GM23248 (cell line): ENCODE data around the gene CTAGE15. TPM values are rescaled to one million over a fixed set of nuclear protein-coding genes. Genes with fewer than 3 reads are reported as not detected.
"Not testable (repeated sequence)": the region's sequence is repeated elsewhere in the genome, so short reads cannot be mapped to it uniquely, and the experiment has no call there.

Experiments used
- DNase-seq: peaks from one replicate; pipeline ENCODE4 v3.0.0-alpha.2; 2015
- H2AFZ ChIP-seq: fragments of 200-600 bp; sonication (generic); 2 replicates; pipeline ENCODE4 v1.6.1; 2016; ENCODE audit warnings: antibody characterized with exemption
- H3F3A ChIP-seq: fragments of 200-600 bp; sonication (generic); 2 replicates; pipeline ENCODE4 v1.6.1; 2016; ENCODE audit warnings: mild to moderate bottlenecking, antibody characterized with exemption, mixed run types; ENCODE audit not compliant: insufficient read depth
- H3K27ac ChIP-seq: fragments of 200-600 bp; sonication (generic); 2 replicates; pipeline ENCODE4 v1.5.1; 2016; ENCODE audit warnings: mild to moderate bottlenecking
- H3K27me3 ChIP-seq: fragments of 200-600 bp; sonication (generic); replicated peaks from 2 replicates; pipeline ENCODE4 v1.6.1; 2016; ENCODE audit warnings: mild to moderate bottlenecking; ENCODE audit not compliant: insufficient read depth
- H3K36me3 ChIP-seq: fragments of 200-600 bp; sonication (generic); 2 replicates; pipeline ENCODE4 v1.6.1; 2016; ENCODE audit warnings: low read depth, mild to moderate bottlenecking
- H3K4me1 ChIP-seq: fragments of 200-600 bp; sonication (generic); 2 replicates; pipeline ENCODE4 v1.6.1; 2016; ENCODE audit warnings: mild to moderate bottlenecking; ENCODE audit not compliant: insufficient read depth
- H3K4me2 ChIP-seq: fragments of 200-600 bp; sonication (generic); one replicate; pipeline ENCODE4 v1.6.1; 2016; ENCODE audit warnings: mild to moderate bottlenecking; ENCODE audit not compliant: unreplicated experiment
- H3K4me3 ChIP-seq: fragments of 200-600 bp; sonication (generic); 2 replicates; pipeline ENCODE4 v1.5.1; 2016; ENCODE audit warnings: mild to moderate bottlenecking
- H3K79me2 ChIP-seq: fragments of 200-600 bp; sonication (generic); 2 replicates; pipeline ENCODE4 v1.6.1; 2016; ENCODE audit warnings: mild to moderate bottlenecking; ENCODE audit not compliant: insufficient read depth
- H3K9ac ChIP-seq: fragments of 200-600 bp; sonication (generic); 2 replicates; pipeline ENCODE4 v1.6.1; 2016; ENCODE audit warnings: mild to moderate bottlenecking
- H3K9me2 ChIP-seq: fragments of 200-600 bp; sonication (generic); 2 replicates; pipeline ENCODE4 v1.6.1; 2016; ENCODE audit warnings: mixed run types, mild to moderate bottlenecking, moderate library complexity; ENCODE audit not compliant: insufficient read depth
- H3K9me3 ChIP-seq: fragments of 200-600 bp; sonication (generic); one replicate; pipeline ENCODE4 v1.6.1; 2017; ENCODE audit warnings: low read depth
- H4K20me1 ChIP-seq: fragments of 200-600 bp; sonication (generic); 2 replicates; pipeline ENCODE4 v1.6.0; 2016; ENCODE audit not compliant: insufficient read depth
- WGBS, 2 experiments: methylation state at CpG; one replicate each; pipeline ENCODE4 v1.1.6; 2015 to 2017; ENCODE audit warnings: low lambda C conversion rate in 2 of 2, low coverage in 1 of 2; ENCODE audit errors: missing lambda C conversion rate in 2 of 2; 5-methylcytosine and 5-hydroxymethylcytosine counted together
- in situ Hi-C: fragments of 300-500 bp; cut with MboI; formaldehyde crosslinking; loops from 2 replicates; pipeline ENCODE4 v1.15.0; 2020
- polyA plus RNA-seq: library from polyadenylated mRNA; unstranded; fragments of >200 nt; fragmentation: Nextera tagmentation; extraction: Ambion mirVana; gene quantifications from 2 replicates; pipeline ENCODE4 v1.2.1, GENCODE V29; 2016
- total RNA-seq: library from RNA; depleted of rRNA; stranded (reverse); fragments of >200 nt; shearing (Covaris generic); gene quantifications from 2 replicates; pipeline ENCODE4 v1.2.3, GENCODE V29; 2014

Gene CTAGE15
- total and polyA plus RNA-seq, 2 experiments from 2014 or later: not detected

- H3K79me2 ChIP-seq, H3K27ac ChIP-seq, DNase-seq, H3K27me3 ChIP-seq, H3K4me3 ChIP-seq, H3K9me2 ChIP-seq, H3F3A ChIP-seq, H3K9ac ChIP-seq, H3K4me1 ChIP-seq, H3K36me3 ChIP-seq, H3K9me3 ChIP-seq, in situ Hi-C loops, H2AFZ ChIP-seq, H3K4me2 ChIP-seq, H4K20me1 ChIP-seq: not testable (repeated sequence)
- no CpG with 5 or more reads among the region's 1 CpG for WGBS, 2 experiments
Observed at GRCh38 chr7:143606088-143606487, 34.5 kb downstream of the CTAGE15 start.

- H4K20me1 ChIP-seq, H3K4me1 ChIP-seq, H3K36me3 ChIP-seq, H3K9ac ChIP-seq, H3K4me3 ChIP-seq, H3K27ac ChIP-seq, H3K9me2 ChIP-seq, H3K79me2 ChIP-seq, H3F3A ChIP-seq, H3K4me2 ChIP-seq, in situ Hi-C loops, H2AFZ ChIP-seq, H3K9me3 ChIP-seq, H3K27me3 ChIP-seq: not testable (repeated sequence)
- peak; percentile 30 for DNase-seq
- 87 to 92% methylated on average over 3 to 5 of the region's 6 CpGs for WGBS, 2 experiments
Observed at GRCh38 chr7:143615545-143615944, 43.9 kb downstream of the CTAGE15 start.

- H3K4me3 ChIP-seq, H3K27me3 ChIP-seq, H3K27ac ChIP-seq, H4K20me1 ChIP-seq, H3F3A ChIP-seq, H3K79me2 ChIP-seq, H3K9ac ChIP-seq, DNase-seq, in situ Hi-C loops, H3K4me1 ChIP-seq, H3K36me3 ChIP-seq, H3K4me2 ChIP-seq, H2AFZ ChIP-seq, H3K9me2 ChIP-seq, H3K9me3 ChIP-seq: not testable (repeated sequence)
- no CpG with 5 or more reads among the region's 1 CpG for WGBS, 2 experiments
Observed at GRCh38 chr7:143617204-143617603, 45.6 kb downstream of the CTAGE15 start.

- H3K79me2 ChIP-seq, H3K27me3 ChIP-seq, DNase-seq, H3K9me2 ChIP-seq, H2AFZ ChIP-seq, H4K20me1 ChIP-seq, H3K9ac ChIP-seq, H3F3A ChIP-seq, H3K4me2 ChIP-seq, H3K27ac ChIP-seq, H3K36me3 ChIP-seq, H3K4me1 ChIP-seq, in situ Hi-C loops, H3K9me3 ChIP-seq, H3K4me3 ChIP-seq: not testable (repeated sequence)
- WGBS, 2 experiments: no CpG with 5 or more reads among the region's 23 CpGs
Observed at GRCh38 chr7:143620058-143620457, 48.5 kb downstream of the CTAGE15 start.

- H3K4me3 ChIP-seq, H2AFZ ChIP-seq, H3K36me3 ChIP-seq, H3K4me1 ChIP-seq, H3K9me2 ChIP-seq, H3K4me2 ChIP-seq, H3K79me2 ChIP-seq, H4K20me1 ChIP-seq, H3K9me3 ChIP-seq, in situ Hi-C loops, H3K9ac ChIP-seq, DNase-seq, H3K27ac ChIP-seq, H3F3A ChIP-seq, H3K27me3 ChIP-seq: not testable (repeated sequence)
- WGBS, 2 experiments: no CpG with 5 or more reads among the region's 38 CpGs
Observed at GRCh38 chr7:143620646-143621045, 49.0 kb downstream of the CTAGE15 start, which contains the start of gene TCAF2. TCAF2 (plus strand) TSS chr7:143620974.

GRCh38 chr7:143621175-143621574, 49.6 kb downstream of the CTAGE15 start:
- H3K9me2 ChIP-seq, H3K4me1 ChIP-seq, H2AFZ ChIP-seq, H3K9me3 ChIP-seq, H3K27me3 ChIP-seq, H3K9ac ChIP-seq, H3K27ac ChIP-seq, in situ Hi-C loops, H3K79me2 ChIP-seq, H3F3A ChIP-seq, H4K20me1 ChIP-seq, H3K36me3 ChIP-seq, H3K4me3 ChIP-seq, H3K4me2 ChIP-seq, DNase-seq: not testable (repeated sequence)
- WGBS, 2 experiments: no CpG with 5 or more reads among the region's 16 CpGs

- H3F3A ChIP-seq, H4K20me1 ChIP-seq, in situ Hi-C loops, H3K4me3 ChIP-seq, H3K4me1 ChIP-seq, H3K79me2 ChIP-seq, H3K27me3 ChIP-seq, H3K27ac ChIP-seq, H2AFZ ChIP-seq, H3K9me2 ChIP-seq, H3K9ac ChIP-seq, H3K4me2 ChIP-seq, H3K36me3 ChIP-seq, DNase-seq, H3K9me3 ChIP-seq: not testable (repeated sequence)
- WGBS, 2 experiments: no CpG with 5 or more reads among the region's 17 CpGs
Observed at GRCh38 chr7:143622130-143622529, 50.5 kb downstream of the CTAGE15 start.
